ENCODE data around the gene DNTT.

DNA sequence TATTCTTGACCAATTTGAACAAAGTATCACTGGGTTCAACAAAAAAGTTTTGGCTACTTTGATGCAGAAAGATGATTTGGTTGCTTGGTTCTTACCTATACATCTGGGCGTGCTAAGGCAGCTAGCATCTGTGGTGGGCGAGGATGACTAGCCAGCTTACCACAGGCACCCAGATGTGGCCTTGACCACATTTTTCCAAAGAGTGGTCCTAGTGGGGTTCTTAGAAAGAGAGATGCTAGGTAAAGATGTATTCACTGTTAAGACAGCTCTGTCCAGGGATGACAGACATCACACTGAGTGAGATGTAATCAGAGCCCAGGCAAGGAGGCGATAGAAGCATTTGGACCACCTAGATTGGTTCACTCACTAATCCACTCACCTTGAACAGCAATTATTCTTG lies 785 bp downstream of the DNTT start:
- TF ChIP-seq ZNF431 (CRISPR knock-in tag; IDR thresholded peaks at IDR 0.05; ENCODE audit: borderline replicate concordance, low read depth) = no peak
- TF ChIP-seq CREB1 (IDR thresholded peaks at IDR 0.05) = no peak
- TF ChIP-seq CREB1 (CRISPR knock-in tag; IDR thresholded peaks at IDR 0.05) = no peak
